Fibroblast of skin of right quadriceps (primary cell): ENCODE measurements around the gene TTLL10.
"Not testable (repeated sequence)": the region's sequence is repeated elsewhere in the genome, so short reads cannot be mapped to it uniquely, and the experiment has no call there.

ENCODE experiments used
- DNase-seq: peaks from one replicate; pipeline ENCODE4 v3.0.0-alpha.2; 2013

TTLL10 gene

GRCh38 chr1:1171546-1172340, 1.9 kb upstream of the TTLL10 start:
- DNase-seq: no peak

- DNase-seq: no peak
Observed at GRCh38 chr1:1173061-1173792, 453 bp upstream of the TTLL10 start.

GRCh38 chr1:1175221-1176062, 1.8 kb downstream of the TTLL10 start:
- no peak for DNase-seq

- not testable (repeated sequence) for DNase-seq
Observed at GRCh38 chr1:1176063-1176761, 2.5 kb downstream of the TTLL10 start.

- no peak for DNase-seq
Observed at GRCh38 chr1:1176931-1177330, 3.3 kb downstream of the TTLL10 start.

- DNase-seq: no peak
Observed at GRCh38 chr1:1177452-1178206, 3.9 kb downstream of the TTLL10 start.

GRCh38 chr1:1178794-1179331, 5.2 kb downstream of the TTLL10 start:
- no peak for DNase-seq

GRCh38 chr1:1179346-1179982, 5.8 kb downstream of the TTLL10 start:
- no peak for DNase-seq

- no peak for DNase-seq
Observed at GRCh38 chr1:1179983-1180861, 6.5 kb downstream of the TTLL10 start.

- no peak for DNase-seq
Observed at GRCh38 chr1:1181129-1181937, 7.7 kb downstream of the TTLL10 start.

GRCh38 chr1:1181938-1182410, 8.3 kb downstream of the TTLL10 start:
- no peak for DNase-seq

GRCh38 chr1:1182491-1183220, 9.0 kb downstream of the TTLL10 start:
- DNase-seq: no peak

- no peak for DNase-seq
Observed at GRCh38 chr1:1183221-1183747, 9.6 kb downstream of the TTLL10 start.

- no peak for DNase-seq
Observed at GRCh38 chr1:1183833-1184775, 10.4 kb downstream of the TTLL10 start.

GRCh38 chr1:1185101-1185765, 11.6 kb downstream of the TTLL10 start:
- no peak for DNase-seq

GRCh38 chr1:1187938-1188337, 14.3 kb downstream of the TTLL10 start:
- peak; percentile 23 for DNase-seq
